ENCODE results near the gene HSP90AB1. TPM values are rescaled to one million over a fixed set of nuclear protein-coding genes. Genes with fewer than 3 reads are reported as not detected.
A peak's percentile ranks its signal among the peaks of the same experiment; 100 is the strongest.

Gene HSP90AB1
- total RNA-seq, 3 donors from 2014 or later, result 3,050 to 3,190 (median 3,088) TPM

- DNase-seq (peak; percentile 62), ATAC-seq (peak; percentile 66 to 76)
- Mint-ChIP-seq H3K36me3 (ENCODE audit: insufficient read depth) (peaks cover 11% of the 10 kb centered on the region), H3K9me3 (no peaks in the 10 kb centered on the region), H3K4me1 (ENCODE audit: low read depth) (peaks cover 21% of the 10 kb centered on the region), H3K27me3 (ENCODE audit: low read depth) (no peaks in the 10 kb centered on the region), H3K4me3 (peak overlapping the region; percentile 85)
Measured at GRCh38 chr6:44237021-44237812, 9.7 kb upstream of the HSP90AB1 start.

- DNase-seq (peak; percentile 73), ATAC-seq (peak; percentile 81 to 87)
- Mint-ChIP-seq H3K27me3 (ENCODE audit: low read depth) (no peaks in the 10 kb centered on the region), H3K36me3 (ENCODE audit: insufficient read depth) (peaks cover 8% of the 10 kb centered on the region), H3K4me1 (ENCODE audit: low read depth) (peaks cover 21% of the 10 kb centered on the region), H3K9me3 (no peaks in the 10 kb centered on the region), H3K4me3 (peak overlapping the region; percentile 85)
Measured at GRCh38 chr6:44237813-44238433, 9.0 kb upstream of the HSP90AB1 start.

DNA sequence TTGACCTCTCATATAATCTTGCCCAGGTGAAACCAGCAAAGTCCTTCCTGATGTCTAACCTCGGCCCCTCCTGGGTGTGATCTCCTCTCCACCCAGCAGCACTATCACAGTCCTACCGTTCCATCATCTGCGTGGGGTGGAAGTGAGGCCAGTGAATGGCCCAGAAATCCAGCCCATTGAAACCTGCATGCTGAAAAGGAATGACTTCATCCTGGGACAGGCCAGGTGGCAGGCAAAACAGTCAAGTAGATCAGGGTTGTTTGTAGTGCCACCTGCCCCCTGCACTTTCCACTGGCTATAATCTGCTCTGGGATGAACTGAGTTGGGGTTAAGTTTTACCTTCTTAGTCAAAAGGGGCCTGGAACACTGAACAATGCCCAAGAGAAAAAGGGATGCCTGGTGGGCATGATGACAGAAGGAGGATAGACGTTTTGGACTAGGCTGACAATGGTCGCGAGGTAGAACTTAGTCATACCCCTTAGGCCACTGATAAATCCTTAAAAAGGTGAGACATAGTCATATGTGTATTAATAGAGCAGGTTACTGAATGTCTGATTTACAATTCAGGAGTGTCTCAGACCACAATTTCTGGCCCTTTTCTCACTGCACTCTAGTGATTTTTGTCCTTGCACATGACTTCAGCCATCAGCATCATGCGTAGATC, 8.1 kb upstream of the HSP90AB1 start:
- ATAC-seq (no peak), DNase-seq (no peak)
- Mint-ChIP-seq H3K9me3 (no peaks in the 10 kb centered on the region), H3K36me3 (ENCODE audit: insufficient read depth) (peaks cover 5% of the 10 kb centered on the region), H3K4me3 (peak overlapping the region; percentile 40), H3K27me3 (ENCODE audit: low read depth) (no peaks in the 10 kb centered on the region), H3K4me1 (ENCODE audit: low read depth) (peaks cover 21% of the 10 kb centered on the region)

- no peaks in the 10 kb centered on the region for H3K9me3 Mint-ChIP-seq
- no peaks in the 10 kb centered on the region for H3K27me3 Mint-ChIP-seq (ENCODE audit: low read depth)
- H3K4me3 Mint-ChIP-seq, result no peak overlapping the region
- H3K4me1 Mint-ChIP-seq (ENCODE audit: low read depth), result peaks cover 16% of the 10 kb centered on the region
- peaks cover 10% of the 10 kb centered on the region for H3K36me3 Mint-ChIP-seq (ENCODE audit: insufficient read depth)
- no peak for DNase-seq
- no peak for ATAC-seq
Measured at GRCh38 chr6:44243345-44243744, 3.6 kb upstream of the HSP90AB1 start.

DNA sequence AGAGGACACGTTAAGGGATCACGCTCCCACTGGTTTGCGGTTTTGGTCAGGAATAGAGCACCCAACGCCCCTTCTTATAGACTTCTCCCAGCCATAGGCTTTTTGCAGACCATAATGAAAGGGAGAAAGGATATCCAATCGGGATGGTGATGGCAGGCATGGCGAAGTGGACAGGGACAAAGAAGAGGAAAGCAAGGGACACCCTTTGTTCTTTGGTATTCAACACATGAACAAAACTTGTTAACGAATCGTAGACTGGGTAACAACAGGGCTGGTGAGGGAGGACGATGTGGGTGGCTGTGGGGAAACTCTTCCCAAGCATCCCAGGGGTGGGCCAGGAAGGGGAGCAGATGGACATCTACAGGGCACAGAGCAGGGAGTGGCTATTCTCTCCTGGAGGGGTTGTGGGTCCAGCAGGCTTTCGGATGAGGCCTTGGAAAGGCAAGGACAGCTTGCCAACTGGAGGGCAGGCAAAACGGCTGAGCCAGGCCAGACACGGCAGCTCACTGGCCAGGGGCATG, 1.4 kb upstream of the HSP90AB1 start:
- Mint-ChIP-seq H3K4me3 (peak overlapping the region; percentile 99), H3K4me1 (ENCODE audit: low read depth) (peaks cover 26% of the 10 kb centered on the region), H3K9me3 (no peaks in the 10 kb centered on the region), H3K36me3 (ENCODE audit: insufficient read depth) (peaks cover 31% of the 10 kb centered on the region), H3K27me3 (ENCODE audit: low read depth) (no peaks in the 10 kb centered on the region)
- ATAC-seq, result no peak
- no peak for DNase-seq

DNA sequence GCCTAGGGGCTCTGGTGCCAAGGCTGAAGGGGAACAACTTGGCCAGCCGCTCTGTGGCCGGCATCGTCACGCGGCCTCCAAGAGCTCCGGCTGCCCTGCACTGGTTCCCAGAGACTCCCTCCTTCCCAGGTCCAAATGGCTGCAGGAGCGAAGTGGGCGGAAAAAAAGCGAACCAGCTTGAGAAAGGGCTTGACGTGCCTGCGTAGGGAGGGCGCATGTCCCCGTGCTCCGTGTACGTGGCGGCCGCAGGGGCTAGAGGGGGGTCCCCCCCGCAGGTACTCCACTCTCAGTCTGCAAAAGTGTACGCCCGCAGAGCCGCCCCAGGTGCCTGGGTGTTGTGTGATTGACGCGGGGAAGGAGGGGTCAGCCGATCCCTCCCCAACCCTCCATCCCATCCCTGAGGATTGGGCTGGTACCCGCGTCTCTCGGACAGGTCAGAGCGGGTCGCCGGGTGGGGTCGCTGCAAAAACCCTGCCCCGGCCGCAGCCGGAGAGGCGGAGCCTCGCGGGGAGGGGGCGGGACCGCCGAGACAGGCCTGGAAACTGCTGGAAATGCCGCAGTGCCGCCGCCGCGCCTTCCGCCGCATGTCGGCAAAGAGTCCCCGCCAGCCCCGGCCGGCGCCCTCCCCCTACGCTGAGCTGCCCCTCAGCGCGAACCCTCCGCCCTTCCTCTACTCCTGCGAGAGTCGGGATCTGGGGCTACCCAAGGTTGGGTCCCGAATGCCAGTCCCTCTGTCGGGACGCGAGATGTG, 814 bp upstream of the HSP90AB1 start:
- DNase-seq (peak; percentile 77), ATAC-seq (peak; percentile 47 to 50)
- H3K4me1 Mint-ChIP-seq (ENCODE audit: low read depth), result peaks cover 32% of the 10 kb centered on the region
- H3K9me3 Mint-ChIP-seq, result no peaks in the 10 kb centered on the region
- H3K27me3 Mint-ChIP-seq (ENCODE audit: low read depth), result no peaks in the 10 kb centered on the region
- peaks cover 37% of the 10 kb centered on the region for H3K36me3 Mint-ChIP-seq (ENCODE audit: insufficient read depth)
- peak overlapping the region; percentile 99 for H3K4me3 Mint-ChIP-seq

DNA sequence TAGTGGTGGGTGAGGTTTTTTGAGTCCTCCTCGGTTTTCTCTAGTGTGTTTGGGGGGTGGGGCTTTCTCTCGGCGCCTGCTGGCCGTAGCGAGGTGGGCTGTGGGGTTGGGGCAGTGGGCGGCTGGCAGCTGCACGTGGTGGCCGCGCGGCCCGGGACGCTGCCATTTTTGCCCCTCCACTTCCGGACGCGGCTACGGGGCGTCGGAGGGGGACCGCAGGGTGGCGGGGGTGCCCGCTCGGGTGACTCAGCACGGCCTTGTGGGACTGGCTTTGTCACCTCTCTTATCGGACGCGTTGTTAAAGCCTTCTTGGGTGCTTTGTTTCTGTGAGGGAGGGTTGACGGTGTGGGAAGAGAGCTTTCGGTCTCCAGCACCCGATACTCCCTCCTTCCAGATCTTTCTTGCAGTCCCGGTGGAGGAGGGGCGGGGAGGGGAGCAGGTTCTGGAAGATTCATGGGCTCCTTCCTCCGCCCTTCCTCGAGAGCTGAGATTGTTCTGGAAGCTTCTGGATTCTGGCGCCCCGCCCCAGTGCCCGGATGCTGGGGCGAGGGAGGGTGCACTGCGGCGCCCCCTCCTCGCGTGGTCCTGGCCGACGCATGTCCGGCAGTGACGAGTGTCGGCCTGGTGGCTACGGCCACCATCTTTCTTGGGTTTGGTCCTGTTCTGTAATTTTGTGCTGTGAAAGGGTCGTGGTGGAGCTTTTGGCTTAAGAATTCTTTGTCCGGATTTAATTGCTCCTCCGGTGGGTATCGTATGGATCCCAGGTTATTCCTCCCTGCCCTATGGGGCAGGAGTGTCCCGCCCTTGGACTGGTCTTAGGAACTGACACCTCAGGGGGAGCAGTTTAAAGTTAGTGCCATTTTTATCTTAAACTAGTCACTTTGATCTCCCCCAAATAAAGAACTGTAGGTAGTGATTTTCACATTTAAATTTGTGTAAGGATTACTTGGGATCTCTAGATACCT, 719 bp downstream of the HSP90AB1 start:
- Mint-ChIP-seq H3K9me3 (no peaks in the 10 kb centered on the region), H3K27me3 (ENCODE audit: low read depth) (no peaks in the 10 kb centered on the region), H3K4me1 (ENCODE audit: low read depth) (peaks cover 47% of the 10 kb centered on the region), H3K36me3 (ENCODE audit: insufficient read depth) (peaks cover 52% of the 10 kb centered on the region), H3K4me3 (peak overlapping the region; percentile 99)
- DNase-seq (peak; percentile 91), ATAC-seq (peak; percentile 46 to 51)

DNA sequence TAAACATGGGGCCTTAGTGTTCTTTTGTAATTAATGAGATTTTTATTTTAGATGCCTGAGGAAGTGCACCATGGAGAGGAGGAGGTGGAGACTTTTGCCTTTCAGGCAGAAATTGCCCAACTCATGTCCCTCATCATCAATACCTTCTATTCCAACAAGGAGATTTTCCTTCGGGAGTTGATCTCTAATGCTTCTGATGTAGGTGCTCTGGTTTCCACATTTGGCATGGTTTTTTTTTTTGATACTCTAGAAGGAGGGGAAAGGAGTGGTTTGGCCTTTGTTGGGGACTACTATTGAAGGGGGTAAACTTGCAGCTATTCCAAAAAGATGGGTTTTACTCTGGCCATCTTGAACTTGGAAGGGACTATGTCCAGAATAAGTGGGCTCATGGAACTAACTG, 1.7 kb downstream of the HSP90AB1 start:
- Mint-ChIP-seq H3K9me3 (no peaks in the 10 kb centered on the region), H3K4me3 (peak overlapping the region; percentile 99), H3K4me1 (ENCODE audit: low read depth) (peaks cover 57% of the 10 kb centered on the region), H3K27me3 (ENCODE audit: low read depth) (no peaks in the 10 kb centered on the region), H3K36me3 (ENCODE audit: insufficient read depth) (peaks cover 62% of the 10 kb centered on the region)
- DNase-seq (no peak), ATAC-seq (no peak)

DNA sequence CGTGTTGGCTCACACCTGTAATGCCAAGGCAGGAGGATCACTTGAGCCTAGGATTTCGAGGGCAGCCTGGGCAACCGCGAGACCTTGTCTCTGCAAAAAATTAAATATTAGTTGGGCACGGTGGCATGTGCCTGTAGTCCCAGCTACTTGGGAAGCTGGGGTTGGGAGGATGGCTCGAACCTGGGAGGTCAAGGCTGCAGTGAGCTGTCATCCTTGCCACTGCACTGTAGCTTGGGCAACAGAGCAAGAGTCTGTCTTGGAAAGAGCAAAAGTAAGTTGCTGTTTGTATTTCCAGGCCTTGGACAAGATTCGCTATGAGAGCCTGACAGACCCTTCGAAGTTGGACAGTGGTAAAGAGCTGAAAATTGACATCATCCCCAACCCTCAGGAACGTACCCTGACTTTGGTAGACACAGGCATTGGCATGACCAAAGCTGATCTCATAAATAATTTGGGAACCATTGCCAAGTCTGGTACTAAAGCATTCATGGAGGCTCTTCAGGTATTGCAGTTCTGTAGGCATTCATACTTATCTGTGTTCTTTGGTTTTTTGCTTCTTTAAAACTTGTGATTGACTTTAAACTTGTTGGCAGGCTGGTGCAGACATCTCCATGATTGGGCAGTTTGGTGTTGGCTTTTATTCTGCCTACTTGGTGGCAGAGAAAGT, 2.3 kb downstream of the HSP90AB1 start:
- peaks cover 62% of the 10 kb centered on the region for H3K4me1 Mint-ChIP-seq (ENCODE audit: low read depth)
- H3K27me3 Mint-ChIP-seq (ENCODE audit: low read depth), result no peaks in the 10 kb centered on the region
- H3K4me3 Mint-ChIP-seq, result peak overlapping the region; percentile 99
- no peak for ATAC-seq
- H3K9me3 Mint-ChIP-seq, result no peaks in the 10 kb centered on the region
- peaks cover 68% of the 10 kb centered on the region for H3K36me3 Mint-ChIP-seq (ENCODE audit: insufficient read depth)
- DNase-seq, result no peak

GRCh38 chr6:44250067-44250717, 3.3 kb downstream of the HSP90AB1 start:
- no peaks in the 10 kb centered on the region for H3K27me3 Mint-ChIP-seq (ENCODE audit: low read depth)
- DNase-seq (no peak), ATAC-seq (no peak)
- no peaks in the 10 kb centered on the region for H3K9me3 Mint-ChIP-seq
- H3K4me1 Mint-ChIP-seq (ENCODE audit: low read depth), result peaks cover 70% of the 10 kb centered on the region
- H3K4me3 Mint-ChIP-seq, result peak overlapping the region; percentile 99
- H3K36me3 Mint-ChIP-seq (ENCODE audit: insufficient read depth), result peaks cover 75% of the 10 kb centered on the region

GRCh38 chr6:44250718-44251123, 3.8 kb downstream of the HSP90AB1 start:
- Mint-ChIP-seq H3K4me3 (peak overlapping the region; percentile 99), H3K27me3 (ENCODE audit: low read depth) (no peaks in the 10 kb centered on the region), H3K36me3 (ENCODE audit: insufficient read depth) (peaks cover 75% of the 10 kb centered on the region), H3K4me1 (ENCODE audit: low read depth) (peaks cover 70% of the 10 kb centered on the region), H3K9me3 (no peaks in the 10 kb centered on the region)
- DNase-seq (no peak), ATAC-seq (no peak)
